Adipose tissue (tissue), 3 donors: ENCODE data around the gene BPGM. TPM values are rescaled to one million over a fixed set of nuclear protein-coding genes. Genes with fewer than 3 reads are reported as not detected.
A peak's percentile ranks its signal among the peaks of the same experiment; 100 is the strongest.

Source experiments
- H3K27ac ChIP-seq: one replicate; pipeline ENCODE4 v1.5.1; 2013; ENCODE audit warnings: low read depth, low read length
- WGBS, 3 donors: extraction: QIAGEN DNeasy Blood & Tissue Kit; methylation state at CpG; one replicate each; pipeline ENCODE4 v1.1.7; 2013; 5-methylcytosine and 5-hydroxymethylcytosine counted together
- polyA plus RNA-seq, 3 donors: library from polyadenylated mRNA; stranded (reverse); fragments of 200-250 nt; gene quantifications; one replicate each; pipeline ENCODE4 v1.2.3, GENCODE V29; 2013
- donor health status: healthy with polysubstance abuse.
- donor health status: Bipolar disorder and iron deficiency.
- donor health status: healthy.

The BPGM gene
- 10 to 100 TPM in 1 of 3 donors, 1 to 10 TPM in 2; 5.8 to 17.9 (median 9.6) TPM for polyA plus RNA-seq

GRCh38 chr7:134646425-134647305 lies at the start of gene BPGM:
BPGM (plus strand) TSS chr7:134646853; CDS start chr7:134661508, 14,655 bp downstream.
- H3K27ac ChIP-seq = peak within 1 kb of the TSS; percentile 30
- WGBS, 3 donors = 0% methylated on average over 36 of the region's 36 CpGs

GRCh38 chr7:134599371-134599770 lies 47.3 kb upstream of the BPGM start:
- 62 to 77% (median 77%) methylated on average over 6 of the region's 6 CpGs for WGBS, 3 donors
- no peak overlapping the region for H3K27ac ChIP-seq

GRCh38 chr7:134601459-134601858 lies 45.2 kb upstream of the BPGM start:
- H3K27ac ChIP-seq = no peak overlapping the region
- WGBS, 3 donors = 70 to 83% (median 75%) methylated on average over 4 of the region's 4 CpGs

GRCh38 chr7:134602881-134603451 lies 43.7 kb upstream of the BPGM start:
- 38 to 45% (median 44%) methylated on average over 11 of the region's 11 CpGs for WGBS, 3 donors
- no peak overlapping the region for H3K27ac ChIP-seq

GRCh38 chr7:134605978-134606923 lies 40.4 kb upstream of the BPGM start:
- H3K27ac ChIP-seq = no peak overlapping the region
- WGBS, 3 donors = 25 to 32% (median 30%) methylated on average over 14 of the region's 14 CpGs

- 76 to 91% (median 86%) methylated on average over 6 of the region's 6 CpGs for WGBS, 3 donors
- no peak overlapping the region for H3K27ac ChIP-seq
Measured at GRCh38 chr7:134611611-134612151, 35.0 kb upstream of the BPGM start.

GRCh38 chr7:134612197-134612596 lies 34.5 kb upstream of the BPGM start:
- no peak overlapping the region for H3K27ac ChIP-seq
- WGBS, 3 donors = 78 to 92% (median 87%) methylated on average over 2 of the region's 2 CpGs

- no peak overlapping the region for H3K27ac ChIP-seq
- 12 to 46% (median 12%) methylated on average over 3 of the region's 3 CpGs for WGBS, 3 donors
Measured at GRCh38 chr7:134613623-134614347, 32.9 kb upstream of the BPGM start.

- no peak overlapping the region for H3K27ac ChIP-seq
- WGBS, 3 donors = 78 to 84% (median 81%) methylated on average over 2 of the region's 2 CpGs
Measured at GRCh38 chr7:134616611-134617010, 30.0 kb upstream of the BPGM start.

- WGBS, 3 donors = 51 to 67% (median 53%) methylated on average over 5 of the region's 5 CpGs
Measured at GRCh38 chr7:134618756-134619530, 27.7 kb upstream of the BPGM start.

GRCh38 chr7:134619627-134620331 lies 26.9 kb upstream of the BPGM start:
- WGBS, 3 donors = 46 to 66% (median 65%) methylated on average over 2 of the region's 2 CpGs
- H3K27ac ChIP-seq = no peak overlapping the region

More at GRCh38 chr7:134618756-134619530, 27.7 kb upstream of the BPGM start:
- H3K27ac ChIP-seq = no peak overlapping the region

- WGBS, 3 donors = 69 to 78% (median 77%) methylated on average over 7 of the region's 7 CpGs
- no peak overlapping the region for H3K27ac ChIP-seq
Measured at GRCh38 chr7:134622303-134622995, 24.2 kb upstream of the BPGM start.

GRCh38 chr7:134623193-134623592 lies 23.5 kb upstream of the BPGM start:
- WGBS, 3 donors = 65 to 84% (median 76%) methylated on average over 2 of the region's 2 CpGs
- H3K27ac ChIP-seq = no peak overlapping the region

GRCh38 chr7:134625550-134625949 lies 21.1 kb upstream of the BPGM start:
- WGBS, 3 donors = 54 to 75% (median 74%) methylated on average over 3 of the region's 3 CpGs
- H3K27ac ChIP-seq = no peak overlapping the region

- no peak overlapping the region for H3K27ac ChIP-seq
- 67 to 95% (median 86%) methylated on average over 2 of the region's 2 CpGs for WGBS, 3 donors
Measured at GRCh38 chr7:134627109-134627774, 19.4 kb upstream of the BPGM start.
